Measurements from ENCODE around the gene GIMD1.

- TF ChIP-seq CTCF (IDR thresholded peaks at IDR 0.05), result no peak
- no peak for TF ChIP-seq POLR2A (IDR thresholded peaks at IDR 0.05)
Measured at GRCh38 chr4:106373026-106373425, 4.4 kb upstream of the GIMD1 start.
